Endothelial cell of hepatic sinusoid (primary cell): ENCODE measurements around the gene EEFSEC.

Experiments
- in situ Hi-C: cut with HindIII; loops from 2 replicates; pipeline ENCODE4 v1.10.0; 2017; ENCODE audit warnings: low sequenced_read_pairs

EEFSEC gene

GRCh38 chr3:128180913-128181312, 27.6 kb downstream of the EEFSEC start:
- in situ Hi-C loops: no loop called here

GRCh38 chr3:128182656-128183055, 29.4 kb downstream of the EEFSEC start:
- in situ Hi-C loops: no loop called here

- in situ Hi-C loops: no loop called here
Measured at GRCh38 chr3:128185630-128186447, 32.6 kb downstream of the EEFSEC start.

GRCh38 chr3:128187495-128187894, 34.2 kb downstream of the EEFSEC start:
- in situ Hi-C loops: no loop called here

GRCh38 chr3:128188326-128188725, 35.0 kb downstream of the EEFSEC start:
- in situ Hi-C loops: no loop called here

GRCh38 chr3:128188956-128189355, 35.7 kb downstream of the EEFSEC start:
- in situ Hi-C loops: no loop called here

- in situ Hi-C loops: no loop called here
Measured at GRCh38 chr3:128190501-128190900, 37.2 kb downstream of the EEFSEC start.

- in situ Hi-C loops: no loop called here
Measured at GRCh38 chr3:128192131-128192530, 38.9 kb downstream of the EEFSEC start.

GRCh38 chr3:128193168-128193567, 39.9 kb downstream of the EEFSEC start:
- in situ Hi-C loops: no loop called here

- in situ Hi-C loops: no loop called here
Measured at GRCh38 chr3:128194843-128195242, 41.6 kb downstream of the EEFSEC start.

GRCh38 chr3:128195369-128195768, 42.1 kb downstream of the EEFSEC start:
- in situ Hi-C loops: no loop called here

- in situ Hi-C loops: no loop called here
Measured at GRCh38 chr3:128195802-128196201, 42.5 kb downstream of the EEFSEC start.

GRCh38 chr3:128196647-128197046, 43.4 kb downstream of the EEFSEC start:
- in situ Hi-C loops: no loop called here

GRCh38 chr3:128197855-128198254, 44.6 kb downstream of the EEFSEC start:
- in situ Hi-C loops: no loop called here

GRCh38 chr3:128198313-128198712, 45.0 kb downstream of the EEFSEC start:
- in situ Hi-C loops: no loop called here

GRCh38 chr3:128199110-128199509, 45.8 kb downstream of the EEFSEC start:
- in situ Hi-C loops: no loop called here

- in situ Hi-C loops: no loop called here
Measured at GRCh38 chr3:128201158-128201755, 48.0 kb downstream of the EEFSEC start.

- in situ Hi-C loops: no loop called here
Measured at GRCh38 chr3:128203169-128203568, 49.9 kb downstream of the EEFSEC start.

- in situ Hi-C loops: no loop called here
Measured at GRCh38 chr3:128205558-128206145, 52.4 kb downstream of the EEFSEC start.

GRCh38 chr3:128207951-128208350, 54.7 kb downstream of the EEFSEC start:
- in situ Hi-C loops: no loop called here

GRCh38 chr3:128210711-128211110, 57.4 kb downstream of the EEFSEC start:
- in situ Hi-C loops: no loop called here

- in situ Hi-C loops: no loop called here
Measured at GRCh38 chr3:128214056-128214455, 60.8 kb downstream of the EEFSEC start.
